ENCODE data around the gene SNTA1.
"Not testable (repeated sequence)": the region's sequence is repeated elsewhere in the genome, so short reads cannot be mapped to it uniquely, and the experiment has no call there.

The SNTA1 gene

DNA sequence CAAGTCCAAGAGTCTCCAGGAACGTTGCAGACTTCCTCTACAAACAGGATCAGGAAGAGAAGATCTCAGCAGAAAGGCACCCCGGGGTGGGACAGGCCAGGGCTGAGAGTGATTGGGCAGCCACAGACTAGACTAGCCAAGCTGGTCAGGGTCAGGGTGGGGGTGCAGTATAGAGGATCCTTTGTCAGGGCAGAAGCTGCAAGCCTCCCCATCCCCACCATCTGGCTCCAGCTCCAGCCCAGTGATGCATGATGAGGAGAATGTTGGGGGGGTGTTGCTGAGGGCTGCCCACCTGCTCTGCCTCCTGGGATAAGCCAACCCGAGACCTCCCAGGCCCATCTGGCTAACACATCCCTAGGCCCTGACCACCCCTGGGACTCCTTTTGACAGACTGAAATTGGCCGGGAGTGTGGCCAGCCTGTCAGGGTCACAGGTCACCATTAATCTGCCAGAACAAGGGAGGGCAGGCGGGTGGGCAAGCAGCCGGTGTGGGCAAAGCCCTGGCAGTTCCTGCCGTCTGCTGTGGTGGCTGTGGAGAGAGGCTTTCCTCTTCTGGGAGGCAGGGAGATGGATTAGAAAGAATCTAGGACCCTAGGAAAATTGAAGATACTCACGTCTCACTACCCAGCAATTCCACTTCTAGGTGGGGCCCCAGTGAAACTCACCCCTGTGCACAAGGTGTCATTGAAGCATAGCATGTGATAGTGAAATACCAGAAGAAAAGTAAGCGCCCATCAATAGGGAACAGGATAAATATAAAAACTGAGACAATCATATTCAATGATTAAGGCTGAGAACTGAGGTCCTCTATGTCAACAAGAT is 22.1 kb upstream of the SNTA1 start:
- no peak for DNase-seq (ENCODE audit: low spot score)

DNA sequence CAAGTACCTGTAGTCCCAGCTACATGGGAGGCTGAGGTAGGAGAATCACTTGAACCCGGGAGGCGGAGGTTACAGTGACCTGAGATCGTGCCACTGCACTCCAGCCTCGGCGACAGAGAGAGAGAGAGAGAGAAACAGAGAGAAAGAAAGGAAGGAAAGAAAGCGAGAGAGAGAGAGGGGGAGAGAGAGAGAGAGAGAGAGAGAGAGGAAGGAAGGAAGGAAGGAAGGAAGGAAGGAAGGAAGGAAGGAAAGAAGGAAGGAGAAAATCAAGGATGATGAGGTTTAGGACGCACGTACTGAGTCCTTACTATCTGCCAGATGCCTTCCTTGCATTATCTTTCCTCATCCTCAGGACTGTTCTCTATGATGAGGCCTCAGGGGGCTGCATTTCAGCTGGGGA is 21.2 kb upstream of the SNTA1 start:
- DNase-seq (ENCODE audit: low spot score) = not testable (repeated sequence)

DNA sequence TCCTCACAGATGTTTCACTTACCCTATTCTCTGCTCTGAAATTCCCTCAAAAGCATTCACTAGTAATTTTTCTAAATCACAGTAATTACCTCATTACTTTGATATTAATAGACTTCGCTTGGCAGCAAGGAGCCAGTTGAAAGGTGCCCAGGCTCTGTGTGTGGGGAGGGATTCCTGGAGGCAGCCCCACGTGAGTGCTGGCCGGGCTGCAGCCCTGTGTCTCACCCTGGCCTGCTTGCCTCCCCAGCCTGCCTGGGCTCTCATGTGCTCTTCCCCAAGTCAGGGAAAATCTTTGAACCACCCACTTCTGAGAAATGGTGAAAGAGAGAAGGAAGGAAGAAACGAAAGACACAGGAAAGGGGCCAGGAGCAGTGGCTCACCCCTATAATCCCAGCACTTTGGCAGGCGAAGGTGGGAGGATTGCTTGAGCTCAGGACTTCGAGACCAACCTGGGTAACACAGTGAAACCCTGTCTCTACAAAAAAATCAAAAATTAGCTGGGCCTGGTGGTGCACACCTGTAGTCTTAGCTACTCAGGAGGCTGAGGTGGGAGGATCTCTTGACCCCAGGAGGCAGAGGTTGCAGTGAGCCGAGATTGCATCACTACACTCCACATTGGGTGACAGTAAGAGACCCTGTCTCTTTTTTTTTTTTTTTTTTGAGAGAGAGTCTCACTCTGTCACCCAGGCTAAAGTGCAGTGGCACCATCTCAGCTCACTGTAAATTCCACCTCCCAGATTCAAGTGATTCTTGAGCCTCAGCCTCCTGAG is 20.0 kb upstream of the SNTA1 start:
- no peak for DNase-seq (ENCODE audit: low spot score)

DNA sequence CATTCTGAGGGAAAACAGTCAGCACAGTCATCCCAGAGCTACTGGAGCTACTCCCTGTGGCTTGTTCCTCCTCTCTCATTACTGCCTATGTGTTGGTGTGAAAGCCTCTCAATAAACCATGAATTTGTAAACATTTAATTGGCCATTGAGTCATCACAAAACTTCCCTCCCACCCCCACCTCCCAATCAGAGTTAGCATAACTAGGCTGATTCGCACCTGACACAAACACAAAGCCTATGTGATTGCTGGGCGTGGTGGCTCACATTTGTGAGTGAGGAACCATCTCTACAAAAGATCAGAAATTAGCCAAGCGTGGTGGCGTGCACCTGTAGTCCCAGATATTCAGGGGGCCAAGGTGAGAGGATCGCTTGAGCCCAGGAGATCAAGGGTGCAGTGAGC is 17.1 kb upstream of the SNTA1 start:
- DNase-seq (ENCODE audit: low spot score) = no peak

DNA sequence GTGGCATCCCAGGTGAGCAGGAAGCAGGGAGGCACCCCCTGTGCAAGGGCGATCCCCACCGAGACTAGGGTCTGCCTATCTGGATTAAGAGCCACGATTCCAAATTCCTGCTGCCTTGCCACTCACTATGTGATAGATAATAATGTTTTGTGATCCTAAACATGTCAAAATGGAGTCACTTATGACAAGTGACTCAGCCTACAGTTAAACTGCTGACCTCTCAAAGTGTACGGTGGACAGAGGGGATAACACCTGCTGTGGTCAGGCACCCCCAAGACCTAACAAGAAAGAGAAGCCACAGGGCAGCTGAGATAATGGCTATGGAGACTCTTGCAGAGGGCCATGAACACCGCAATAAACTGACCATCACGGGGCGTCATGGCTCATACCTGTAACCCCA is 16.0 kb upstream of the SNTA1 start:
- no peak for DNase-seq (ENCODE audit: low spot score)

DNA sequence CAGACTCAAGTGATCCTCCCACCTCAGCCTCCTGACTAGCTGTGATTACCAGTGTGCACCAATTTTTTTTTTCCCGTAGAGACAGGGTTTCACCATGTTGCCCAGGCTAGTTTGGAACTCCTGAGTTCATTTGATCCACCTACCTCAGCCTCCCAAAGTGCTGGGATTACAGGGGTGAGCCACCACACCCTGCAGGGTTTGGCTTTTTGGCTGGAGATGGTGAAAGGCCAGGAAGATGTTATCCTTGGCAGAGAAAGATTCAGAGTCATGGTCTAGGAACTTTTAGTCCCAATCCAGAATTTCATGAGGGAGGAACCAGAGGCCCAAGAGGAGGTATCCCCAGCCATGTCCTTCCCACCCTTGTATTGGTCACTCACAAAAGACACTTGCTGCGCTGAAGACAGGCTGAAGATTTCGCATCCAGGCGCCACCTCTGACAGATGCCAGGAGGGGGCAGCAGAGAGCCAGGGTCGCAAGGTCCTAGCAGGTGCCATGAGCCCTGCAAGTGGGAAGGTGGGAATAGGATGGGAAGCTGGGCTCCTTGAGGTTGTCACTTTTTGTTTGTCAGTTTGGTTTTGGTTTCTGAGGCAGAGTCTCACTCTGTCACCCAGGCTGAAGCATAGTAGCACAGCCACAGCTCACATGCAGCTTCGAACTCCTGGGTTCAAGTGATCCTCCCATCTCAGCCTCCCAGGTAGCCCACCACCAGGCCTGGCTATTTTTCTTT is 13.5 kb upstream of the SNTA1 start:
- DNase-seq (ENCODE audit: low spot score) = peak; percentile 75

DNA sequence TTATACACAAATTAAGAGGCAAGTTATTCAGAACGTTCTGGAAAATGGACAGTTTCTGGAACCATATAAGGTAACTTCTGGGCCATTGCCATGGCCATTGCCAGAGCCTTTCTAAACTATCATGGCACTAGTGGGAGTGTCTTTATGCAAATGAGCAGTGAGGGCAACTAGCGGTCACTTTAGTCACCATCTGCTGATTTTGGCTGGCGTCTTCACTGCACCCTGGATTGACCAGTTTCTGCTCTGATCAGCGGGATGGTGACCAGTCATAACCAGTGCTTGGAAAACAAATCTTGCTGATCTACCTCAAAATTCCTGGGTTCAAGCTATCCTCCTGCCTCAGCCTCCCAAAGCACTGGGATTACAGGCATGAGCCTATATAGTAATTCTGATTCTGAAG is 7.3 kb upstream of the SNTA1 start:
- no peak for DNase-seq (ENCODE audit: low spot score)

DNA sequence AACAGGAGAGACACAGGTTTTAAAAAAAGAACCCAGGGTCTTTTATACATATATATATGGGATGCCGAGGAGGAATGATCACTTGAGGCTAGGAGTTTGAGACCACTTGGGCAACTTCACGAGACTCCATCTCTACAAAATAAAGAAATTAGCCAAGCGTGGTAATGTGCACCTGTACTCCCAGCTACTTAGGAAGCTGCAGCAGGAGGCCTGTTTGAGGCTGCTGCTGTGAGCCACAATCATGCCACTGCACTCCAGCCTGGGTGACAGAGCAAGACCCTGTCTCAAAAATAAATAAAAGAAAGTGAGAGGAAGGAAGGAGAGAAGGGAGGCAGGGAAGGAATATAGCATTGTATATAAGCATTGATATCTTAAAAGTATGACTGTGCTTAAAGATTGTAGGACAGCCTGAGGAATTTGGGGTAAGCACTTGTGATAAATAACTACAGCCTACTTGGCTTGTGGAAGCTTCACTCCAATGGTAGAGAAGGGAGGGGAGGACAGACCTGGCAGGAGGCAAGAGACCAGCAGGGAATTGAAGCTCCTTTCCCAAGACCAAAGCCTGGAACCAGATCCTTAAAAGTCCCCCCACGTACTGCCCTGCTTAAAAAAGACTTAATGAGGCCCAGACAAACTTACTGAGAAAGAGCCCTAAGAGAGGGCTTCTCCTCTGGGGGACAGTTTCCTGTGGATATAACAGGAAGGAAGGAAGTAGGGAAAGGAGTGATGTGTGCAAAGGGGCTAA is 2.5 kb upstream of the SNTA1 start:
- DNase-seq (ENCODE audit: low spot score) = no peak

DNA sequence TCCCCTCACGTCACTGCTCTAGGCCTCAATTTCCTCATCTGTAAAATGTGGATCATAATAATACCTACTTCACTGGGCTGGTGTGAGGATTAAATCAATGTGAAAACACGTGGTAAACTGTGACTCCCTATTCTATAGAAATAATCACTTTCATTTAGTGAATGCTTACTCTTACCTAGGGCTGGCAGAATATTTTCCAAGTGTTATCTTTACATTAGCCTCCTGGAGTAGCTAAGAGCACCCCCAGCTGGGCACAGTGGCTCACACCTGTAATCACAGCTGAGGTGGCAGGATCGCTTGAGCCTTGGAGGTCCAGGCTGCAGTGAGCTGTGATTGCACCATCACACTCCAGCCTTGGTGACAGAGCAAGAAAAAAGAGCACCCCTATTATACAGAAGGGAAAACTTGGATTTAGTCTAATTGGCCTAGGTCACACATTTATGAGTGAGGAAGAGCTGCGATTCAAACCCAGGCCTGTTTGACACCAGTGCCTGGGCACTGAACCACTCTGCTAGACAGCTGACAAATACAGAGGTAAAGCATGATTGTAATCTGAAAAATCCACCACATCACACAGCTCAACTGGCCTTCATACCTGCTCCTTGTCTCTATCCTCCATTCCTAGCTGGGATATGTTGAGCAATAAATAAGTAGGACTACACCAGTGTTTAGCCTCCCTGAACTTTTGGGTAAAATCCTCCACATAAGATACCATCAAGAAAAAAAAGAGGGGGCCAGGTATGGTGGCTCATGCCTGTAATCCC is 1.4 kb upstream of the SNTA1 start:
- DNase-seq (ENCODE audit: low spot score) = no peak

DNA sequence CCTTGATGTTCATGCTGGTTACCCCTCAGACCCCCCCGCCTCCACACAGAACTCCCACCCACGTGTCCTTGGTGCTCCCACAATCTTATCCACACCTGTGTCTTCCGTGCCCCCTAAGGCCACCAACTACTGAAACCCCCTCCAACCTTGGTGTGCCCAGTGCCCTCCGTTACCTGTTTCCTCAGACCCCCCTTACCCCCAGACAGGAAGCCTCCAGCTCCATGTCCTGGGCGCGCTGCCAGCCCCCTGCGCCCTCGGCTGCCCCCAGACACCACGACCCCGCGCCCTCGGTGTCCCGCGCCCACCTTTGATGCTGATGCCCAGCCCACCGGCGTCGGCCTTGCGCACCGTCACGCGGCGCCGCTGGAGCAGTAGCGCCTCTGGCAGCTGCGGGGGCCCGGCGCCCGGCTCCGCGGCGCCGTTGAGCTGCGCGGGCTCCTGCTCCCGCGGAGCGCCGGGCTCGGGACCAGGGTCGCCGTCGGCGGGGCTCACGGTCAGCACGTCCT is 504 bp downstream of the SNTA1 start:
- peak; percentile 50 for DNase-seq (ENCODE audit: low spot score)

DNA sequence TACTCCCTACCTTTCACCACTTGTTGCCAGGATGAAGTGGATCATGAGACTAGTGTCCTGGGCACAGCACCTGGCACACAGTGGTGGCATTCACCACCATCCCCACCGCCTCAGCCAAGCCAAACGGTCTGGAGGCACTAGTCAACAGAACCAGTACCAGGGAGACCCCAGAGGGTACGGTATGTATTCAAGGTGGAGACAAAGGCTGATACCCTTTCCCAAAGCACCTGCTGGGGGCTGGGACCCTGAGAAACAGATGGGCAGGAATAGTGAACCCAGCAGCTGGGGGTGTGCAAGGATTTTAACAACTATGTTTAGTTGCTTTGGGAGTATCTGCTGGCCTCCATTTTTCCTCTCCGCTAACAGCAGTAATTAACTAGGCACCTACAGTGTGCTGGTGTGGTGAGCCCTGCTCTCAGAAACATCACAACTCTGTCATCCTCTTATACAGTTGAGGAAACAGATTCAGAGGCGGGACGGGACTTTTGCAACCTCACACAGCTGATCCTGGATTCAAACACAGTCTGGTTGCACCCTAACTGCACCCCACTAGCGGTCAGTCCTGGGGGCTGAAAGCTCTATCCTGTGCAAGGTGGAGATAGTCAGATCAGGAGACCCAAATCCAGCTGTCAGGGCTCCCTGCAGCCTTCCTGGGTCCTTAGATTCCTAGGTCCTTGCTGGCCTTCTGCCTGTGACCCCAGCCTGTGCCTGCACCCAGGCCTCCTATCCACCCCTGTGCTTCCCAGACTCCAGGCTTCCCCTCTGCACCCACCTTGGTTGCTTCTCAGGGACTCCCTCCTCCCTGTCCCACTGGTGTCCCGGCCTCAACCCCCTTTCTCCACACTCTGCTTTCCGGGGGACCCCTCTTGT is 1.2 kb downstream of the SNTA1 start:
- DNase-seq (ENCODE audit: low spot score) = no peak

DNA sequence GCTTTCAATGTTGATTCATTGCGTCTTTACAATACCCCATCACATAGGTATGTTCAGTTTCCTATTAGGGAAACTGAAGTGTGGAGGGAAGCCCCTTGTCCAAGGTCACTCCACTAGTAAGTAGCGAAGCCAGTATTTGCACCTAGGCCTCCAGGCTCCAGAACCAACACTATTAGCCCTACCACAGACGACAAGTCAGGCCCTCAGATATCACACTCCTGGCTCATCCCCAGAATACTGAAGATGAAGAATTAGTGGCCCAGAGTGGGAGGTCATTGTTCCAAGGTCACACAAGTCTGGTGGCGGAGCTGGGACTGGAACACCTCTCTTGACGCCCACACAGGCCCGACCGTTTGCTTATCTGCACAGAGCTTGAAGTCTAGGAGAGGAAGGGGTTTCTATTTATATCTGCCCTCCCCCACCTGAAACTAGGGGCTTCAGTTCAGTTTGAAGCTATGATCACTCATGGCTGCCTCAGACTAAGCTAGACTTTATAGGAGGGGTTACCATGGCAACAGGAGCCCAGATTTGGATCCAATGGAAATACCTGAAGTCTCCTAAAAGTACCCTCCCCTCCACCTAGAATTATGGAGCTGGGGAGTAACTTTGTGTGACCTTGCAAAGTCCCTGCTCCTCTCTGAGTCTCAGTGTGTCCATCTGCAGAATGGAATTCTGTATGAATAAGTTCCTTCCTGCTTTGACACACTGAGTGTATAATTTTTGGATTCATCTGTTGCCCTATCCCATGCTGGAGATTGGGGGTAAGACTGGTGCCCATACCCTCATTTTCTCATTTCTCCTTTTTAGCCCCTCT is 2.2 kb downstream of the SNTA1 start:
- no peak for DNase-seq (ENCODE audit: low spot score)

DNA sequence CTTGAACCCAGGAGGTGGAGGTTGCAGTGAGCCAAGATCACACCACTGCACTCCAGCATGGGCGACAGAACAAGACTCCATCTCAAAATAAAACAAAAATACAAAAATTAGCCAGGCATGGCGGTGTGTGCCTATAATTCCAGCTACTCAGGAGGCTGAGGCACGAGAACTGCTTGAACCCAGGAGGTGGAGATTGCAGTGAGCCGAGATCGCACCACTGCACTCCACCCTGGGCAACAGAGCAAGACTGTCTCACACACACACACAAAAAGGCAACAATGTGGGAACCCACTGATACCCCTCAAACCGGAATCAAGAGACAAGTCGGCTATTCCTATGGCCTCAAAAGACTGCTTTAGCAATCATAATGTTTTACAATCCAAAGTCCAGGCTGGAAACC is 3.0 kb downstream of the SNTA1 start:
- DNase-seq (ENCODE audit: low spot score) = not testable (repeated sequence)

DNA sequence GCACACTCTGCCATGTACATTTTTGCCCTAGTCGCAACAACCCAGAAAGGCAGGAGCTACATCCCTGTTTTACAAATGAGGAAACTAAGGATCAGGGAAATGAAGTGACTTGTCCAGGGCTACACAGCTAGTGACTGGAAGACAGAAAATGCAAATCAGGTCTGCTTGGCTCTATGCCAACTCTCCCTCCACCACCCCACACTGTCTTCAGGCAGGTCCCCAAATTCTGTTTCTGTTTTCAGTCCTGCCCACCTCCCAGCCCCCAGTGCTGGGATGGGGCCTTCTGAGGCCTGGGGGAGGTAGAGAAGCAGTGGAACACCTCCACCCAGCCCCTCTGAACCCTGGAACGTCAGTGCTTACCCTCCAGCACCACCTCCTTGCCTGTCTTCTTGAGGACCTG is 5.1 kb downstream of the SNTA1 start:
- DNase-seq (ENCODE audit: low spot score) = no peak

DNA sequence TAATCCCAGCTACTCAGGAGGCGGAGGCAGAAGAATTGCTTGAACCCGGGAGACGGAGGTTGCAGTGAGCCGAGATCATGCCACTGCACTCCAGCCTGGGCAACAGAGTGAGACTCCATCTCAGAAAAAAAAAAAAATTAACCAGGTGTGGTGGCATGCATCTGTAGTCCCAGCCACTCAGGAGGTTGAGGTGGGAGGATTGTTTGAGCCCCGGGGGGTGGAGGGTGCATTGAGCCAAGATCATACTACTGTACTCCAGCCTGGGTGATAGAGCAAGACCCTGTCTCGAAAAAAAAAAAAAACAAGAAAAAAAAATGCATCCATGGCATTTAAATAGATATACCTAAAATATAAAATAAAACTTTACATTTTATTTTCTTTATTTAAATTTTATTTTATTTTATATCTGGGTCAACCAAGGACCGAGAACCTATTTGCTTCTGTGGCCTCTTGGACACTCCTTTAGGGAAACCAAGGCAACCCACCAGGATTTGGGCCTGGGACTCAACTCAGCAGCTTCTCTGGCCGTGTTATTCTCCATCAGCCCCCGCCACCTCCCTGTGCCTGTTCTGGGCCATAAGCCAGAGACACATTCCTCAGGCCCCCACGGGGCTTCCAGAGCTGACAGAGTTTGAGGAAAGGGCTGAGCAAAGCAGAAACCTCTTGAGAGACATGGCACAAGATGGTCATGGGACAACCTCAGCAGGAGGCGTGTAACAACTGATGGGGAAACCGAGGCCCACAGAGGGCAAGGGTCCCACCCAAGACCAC is 6.2 kb downstream of the SNTA1 start:
- DNase-seq (ENCODE audit: low spot score) = no peak

DNA sequence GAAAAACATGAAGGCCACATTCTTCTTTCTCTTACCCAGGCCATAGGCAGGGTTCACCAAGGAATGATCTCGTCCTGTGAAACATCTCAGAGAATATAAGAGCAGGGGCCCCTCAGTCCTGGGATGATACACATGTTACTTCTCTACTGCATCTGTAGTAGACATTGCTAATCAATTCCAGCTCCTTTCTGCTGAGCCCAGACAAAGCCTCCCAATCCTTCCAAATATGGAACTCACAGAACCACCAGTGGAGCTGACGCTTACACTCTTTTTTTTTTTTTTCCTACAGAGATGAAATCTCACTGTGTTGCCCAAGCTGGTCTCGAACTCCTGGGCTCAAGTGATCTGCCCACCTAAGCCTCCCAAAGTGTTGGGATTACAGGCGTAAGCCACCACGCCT is 9.1 kb downstream of the SNTA1 start:
- DNase-seq (ENCODE audit: low spot score) = no peak

DNA sequence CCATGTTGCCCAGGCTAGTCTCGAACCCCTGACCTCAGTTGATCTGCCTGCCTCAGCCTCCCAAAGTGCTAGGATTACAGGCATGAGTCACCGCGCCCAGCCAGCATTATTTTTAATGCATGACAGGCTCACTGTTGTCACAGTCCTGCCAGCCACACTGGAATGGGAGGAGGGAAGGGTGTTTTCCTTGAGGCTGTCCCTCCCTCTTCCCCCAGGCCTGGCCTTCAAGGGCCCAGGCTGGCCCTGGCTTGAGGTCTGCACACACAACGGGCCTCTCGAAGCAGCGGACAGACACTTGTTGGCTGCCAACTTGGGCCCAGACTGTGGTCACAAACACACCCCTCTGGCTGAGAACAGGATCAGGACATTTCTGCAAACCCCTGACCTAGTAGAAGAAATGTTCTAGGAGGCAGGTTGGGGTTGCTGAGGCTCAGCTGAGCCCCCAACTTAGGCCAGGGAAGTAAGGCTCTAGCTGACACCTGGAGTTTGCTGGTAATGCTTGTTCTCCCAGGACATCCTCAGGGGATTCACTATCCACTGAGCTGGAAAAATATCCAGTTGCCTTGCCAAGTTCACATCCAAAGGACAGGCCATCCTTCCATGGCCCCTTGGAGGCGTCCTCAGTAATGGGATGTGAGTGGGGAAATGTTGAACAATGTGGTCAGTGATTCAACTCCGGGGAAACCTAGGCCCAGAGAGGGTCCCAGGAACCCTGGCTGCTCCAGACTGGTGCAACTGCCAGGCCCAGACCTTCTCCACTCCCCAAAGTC is 9.9 kb downstream of the SNTA1 start:
- DNase-seq (ENCODE audit: low spot score) = no peak

Measured in germinal center (tissue), 1 donor.